Mesothelial cell of epicardium (in vitro differentiated cells): ENCODE measurements around the gene USP31. TPM values are rescaled to one million over a fixed set of nuclear protein-coding genes. Genes with fewer than 3 reads are reported as not detected.

Experiments used
- DNase-seq, 2 experiments: peaks; one replicate each; pipeline ENCODE4 v3.0.0; 2021; ENCODE audit warnings: low spot score in 2 of 2; ENCODE audit not compliant: unreplicated experiment in 2 of 2
- H3K27ac Mint-ChIP-seq: 2 replicates; pipeline ENCODE4 v1.8.0; 2021; ENCODE audit warnings: mixed read lengths
- H3K27me3 Mint-ChIP-seq: 2 replicates; pipeline ENCODE4 v1.8.0; 2021; ENCODE audit warnings: low read depth, mixed read lengths
- H3K36me3 Mint-ChIP-seq: 2 replicates; pipeline ENCODE4 v1.8.0; 2021; ENCODE audit warnings: mixed read lengths
- H3K4me1 Mint-ChIP-seq: 2 replicates; pipeline ENCODE4 v1.8.0; 2021; ENCODE audit warnings: mixed read lengths
- H3K4me3 Mint-ChIP-seq: 2 replicates; pipeline ENCODE4 v1.8.0; 2021; ENCODE audit warnings: mild to moderate bottlenecking, moderate library complexity, mixed read lengths
- H3K9me3 Mint-ChIP-seq: 2 replicates; pipeline ENCODE4 v1.8.0; 2021; ENCODE audit warnings: mixed read lengths
- CTCF ChIP-seq: fragments of 200-600 bp; sonication (generic); IDR thresholded peaks from one replicate; pipeline ENCODE4 v1.5.0; 2021; ENCODE audit warnings: antibody characterized with exemption; ENCODE audit not compliant: unreplicated experiment
- total RNA-seq: library from RNA; stranded (reverse); gene quantifications from 3 replicates; pipeline ENCODE4 v1.2.1, GENCODE V29; 2021

Gene USP31
- total RNA-seq, 1 donor from 2014 or later: 13.7 TPM

GRCh38 chr16:23158114-23158513 is 8.9 kb upstream of the USP31 start:
- Mint-ChIP-seq H3K36me3 (no peaks in the 10 kb centered on the region), H3K4me3 (no peak overlapping the region), H3K27ac (no peak overlapping the region), H3K9me3 (no peaks in the 10 kb centered on the region), H3K4me1 (no peaks in the 10 kb centered on the region), H3K27me3 (peaks cover 18% of the 10 kb centered on the region)
- TF ChIP-seq CTCF: no peak
- DNase-seq: no peak

GRCh38 chr16:23156946-23157460 is 7.8 kb upstream of the USP31 start:
- H3K27me3 Mint-ChIP-seq: peaks cover 20% of the 10 kb centered on the region
- H3K9me3 Mint-ChIP-seq: no peaks in the 10 kb centered on the region
- DNase-seq: no peak
- H3K36me3 Mint-ChIP-seq: no peaks in the 10 kb centered on the region
- no peak overlapping the region for H3K4me3 Mint-ChIP-seq
- no peak overlapping the region for H3K27ac Mint-ChIP-seq
- no peak for TF ChIP-seq CTCF
- no peaks in the 10 kb centered on the region for H3K4me1 Mint-ChIP-seq

GRCh38 chr16:23156110-23156509 is 6.9 kb upstream of the USP31 start:
- no peak overlapping the region for H3K27ac Mint-ChIP-seq
- no peak overlapping the region for H3K4me3 Mint-ChIP-seq
- no peaks in the 10 kb centered on the region for H3K36me3 Mint-ChIP-seq
- no peak for DNase-seq
- TF ChIP-seq CTCF: no peak
- no peaks in the 10 kb centered on the region for H3K9me3 Mint-ChIP-seq
- H3K4me1 Mint-ChIP-seq: no peaks in the 10 kb centered on the region
- peaks cover 24% of the 10 kb centered on the region for H3K27me3 Mint-ChIP-seq

GRCh38 chr16:23155445-23156049 is 6.3 kb upstream of the USP31 start:
- H3K27ac Mint-ChIP-seq: no peak overlapping the region
- H3K4me1 Mint-ChIP-seq: no peaks in the 10 kb centered on the region
- peaks cover 24% of the 10 kb centered on the region for H3K27me3 Mint-ChIP-seq
- H3K36me3 Mint-ChIP-seq: no peaks in the 10 kb centered on the region
- H3K4me3 Mint-ChIP-seq: no peak overlapping the region
- TF ChIP-seq CTCF: no peak
- DNase-seq: no peak
- H3K9me3 Mint-ChIP-seq: no peaks in the 10 kb centered on the region

- no peaks in the 10 kb centered on the region for H3K9me3 Mint-ChIP-seq
- no peak overlapping the region for H3K4me3 Mint-ChIP-seq
Observed at GRCh38 chr16:23152386-23153178, 3.3 kb upstream of the USP31 start.

More at GRCh38 chr16:23152386-23153178, 3.3 kb upstream of the USP31 start:
- no peak overlapping the region for H3K27ac Mint-ChIP-seq
- no peak for DNase-seq
- no peak for TF ChIP-seq CTCF
- peaks cover 24% of the 10 kb centered on the region for H3K27me3 Mint-ChIP-seq
- peaks cover 4% of the 10 kb centered on the region for H3K4me1 Mint-ChIP-seq
- no peaks in the 10 kb centered on the region for H3K36me3 Mint-ChIP-seq
